ENCODE data around the gene MBD3L4. TPM values are rescaled to one million over a fixed set of nuclear protein-coding genes. Genes with fewer than 3 reads are reported as not detected.
"Not testable (repeated sequence)": the region's sequence is repeated elsewhere in the genome, so short reads cannot be mapped to it uniquely, and the experiment has no call there.

Gene MBD3L4
- total RNA-seq, 1 experiment from 2014 or later: not detected

GRCh38 chr19:7058576-7058975 lies 18.6 kb upstream of the MBD3L4 start, which contains the start of gene MBD3L3:
TSS of gene MBD3L3 (minus strand) at chr19:7058676. CDS start at chr19:7058605, 71 bp downstream.
- H3K36me3 ChIP-seq (ENCODE audit: control insufficient read depth in 1 of 2, insufficient read depth in 2 of 2, low read length in 2 of 2); intact Hi-C loops (cut with micrococcal nuclease); H3K27me3 ChIP-seq (ENCODE audit: insufficient read depth, low read length); CTCF ChIA-PET; BruUV-seq (replicated peaks); H3K79me2 ChIP-seq (ENCODE audit: insufficient read depth, low read length); ATAC-seq; H3K4me2 ChIP-seq (ENCODE audit: low read length); POLR2A ChIA-PET; RAD21 ChIA-PET (ENCODE audit: low non-redundant PET in 1 of 2, low total read pairs in 2 of 2, uncharacterized antibody in 2 of 2, unreplicated experiment in 2 of 2); H3K4me3 ChIP-seq (replicated peaks in 1 of 2; ENCODE audit: low read depth in 1 of 2, low read length in 2 of 2); H4K20me1 ChIP-seq (ENCODE audit: insufficient read depth); H3K27ac ChIP-seq (ENCODE audit: low read depth, low read length); H3K4me1 ChIP-seq (ENCODE audit: control insufficient read depth in 1 of 2, insufficient read depth in 2 of 2, low read length in 2 of 2); H3K9me3 ChIP-seq (ENCODE audit: control insufficient read depth in 1 of 2, insufficient read depth in 1 of 2, low read depth in 1 of 2, low read length in 2 of 2); H3K9me2 ChIP-seq (ENCODE audit: insufficient read depth); H2AFZ ChIP-seq (ENCODE audit: low read depth, low read length, poor library complexity, severe bottlenecking); DNase-seq (ENCODE audit: low read depth, low spot score); H3K9ac ChIP-seq (ENCODE audit: low read length): not testable (repeated sequence)

GRCh38 chr19:7056371-7056770 lies 16.4 kb upstream of the MBD3L4 start:
- H3K79me2 ChIP-seq (ENCODE audit: insufficient read depth, low read length); POLR2A ChIA-PET; H3K9ac ChIP-seq (ENCODE audit: low read length); H3K36me3 ChIP-seq (ENCODE audit: control insufficient read depth in 1 of 2, insufficient read depth in 2 of 2, low read length in 2 of 2); H3K9me3 ChIP-seq (ENCODE audit: control insufficient read depth in 1 of 2, insufficient read depth in 1 of 2, low read depth in 1 of 2, low read length in 2 of 2); H4K20me1 ChIP-seq (ENCODE audit: insufficient read depth); CTCF ChIA-PET; H3K4me1 ChIP-seq (ENCODE audit: control insufficient read depth in 1 of 2, insufficient read depth in 2 of 2, low read length in 2 of 2); H3K9me2 ChIP-seq (ENCODE audit: insufficient read depth); H2AFZ ChIP-seq (ENCODE audit: low read depth, low read length, poor library complexity, severe bottlenecking); RAD21 ChIA-PET (ENCODE audit: low non-redundant PET in 1 of 2, low total read pairs in 2 of 2, uncharacterized antibody in 2 of 2, unreplicated experiment in 2 of 2); H3K4me2 ChIP-seq (ENCODE audit: low read length); H3K27me3 ChIP-seq (ENCODE audit: insufficient read depth, low read length); H3K27ac ChIP-seq (ENCODE audit: low read depth, low read length); DNase-seq (ENCODE audit: low read depth, low spot score); ATAC-seq; intact Hi-C loops (cut with micrococcal nuclease); H3K4me3 ChIP-seq (replicated peaks in 1 of 2; ENCODE audit: low read depth in 1 of 2, low read length in 2 of 2); BruUV-seq (replicated peaks): not testable (repeated sequence)

GRCh38 chr19:7055679-7056078 lies 15.7 kb upstream of the MBD3L4 start:
- H3K4me1 ChIP-seq (ENCODE audit: control insufficient read depth in 1 of 2, insufficient read depth in 2 of 2, low read length in 2 of 2); CTCF ChIA-PET; H3K9me3 ChIP-seq (ENCODE audit: control insufficient read depth in 1 of 2, insufficient read depth in 1 of 2, low read depth in 1 of 2, low read length in 2 of 2); RAD21 ChIA-PET (ENCODE audit: low non-redundant PET in 1 of 2, low total read pairs in 2 of 2, uncharacterized antibody in 2 of 2, unreplicated experiment in 2 of 2); H3K9me2 ChIP-seq (ENCODE audit: insufficient read depth); H3K79me2 ChIP-seq (ENCODE audit: insufficient read depth, low read length); H3K4me3 ChIP-seq (replicated peaks in 1 of 2; ENCODE audit: low read depth in 1 of 2, low read length in 2 of 2); H3K27me3 ChIP-seq (ENCODE audit: insufficient read depth, low read length); ATAC-seq; H3K9ac ChIP-seq (ENCODE audit: low read length); H4K20me1 ChIP-seq (ENCODE audit: insufficient read depth); POLR2A ChIA-PET; DNase-seq (ENCODE audit: low read depth, low spot score); BruUV-seq (replicated peaks); H2AFZ ChIP-seq (ENCODE audit: low read depth, low read length, poor library complexity, severe bottlenecking); H3K4me2 ChIP-seq (ENCODE audit: low read length); intact Hi-C loops (cut with micrococcal nuclease); H3K27ac ChIP-seq (ENCODE audit: low read depth, low read length); H3K36me3 ChIP-seq (ENCODE audit: control insufficient read depth in 1 of 2, insufficient read depth in 2 of 2, low read length in 2 of 2): not testable (repeated sequence)

- H3K4me1 ChIP-seq (ENCODE audit: control insufficient read depth in 1 of 2, insufficient read depth in 2 of 2, low read length in 2 of 2); H3K36me3 ChIP-seq (ENCODE audit: control insufficient read depth in 1 of 2, insufficient read depth in 2 of 2, low read length in 2 of 2); H3K4me3 ChIP-seq (replicated peaks in 1 of 2; ENCODE audit: low read depth in 1 of 2, low read length in 2 of 2); ATAC-seq; H4K20me1 ChIP-seq (ENCODE audit: insufficient read depth); DNase-seq (ENCODE audit: low read depth, low spot score); BruUV-seq (replicated peaks); intact Hi-C loops (cut with micrococcal nuclease); H3K9me3 ChIP-seq (ENCODE audit: control insufficient read depth in 1 of 2, insufficient read depth in 1 of 2, low read depth in 1 of 2, low read length in 2 of 2); H2AFZ ChIP-seq (ENCODE audit: low read depth, low read length, poor library complexity, severe bottlenecking); H3K27ac ChIP-seq (ENCODE audit: low read depth, low read length); H3K9me2 ChIP-seq (ENCODE audit: insufficient read depth); RAD21 ChIA-PET (ENCODE audit: low non-redundant PET in 1 of 2, low total read pairs in 2 of 2, uncharacterized antibody in 2 of 2, unreplicated experiment in 2 of 2); H3K27me3 ChIP-seq (ENCODE audit: insufficient read depth, low read length); H3K4me2 ChIP-seq (ENCODE audit: low read length); H3K9ac ChIP-seq (ENCODE audit: low read length); POLR2A ChIA-PET; CTCF ChIA-PET; H3K79me2 ChIP-seq (ENCODE audit: insufficient read depth, low read length): not testable (repeated sequence)
Measured at GRCh38 chr19:7054635-7055368, 14.8 kb upstream of the MBD3L4 start.
